NCI-H1694 treated with DMSO at 0.1 percent for 48 hours (cell line): ENCODE results near the gene CYTIP.
"Not testable (repeated sequence)": the region's sequence is repeated elsewhere in the genome, so short reads cannot be mapped to it uniquely, and the experiment has no call there.

ENCODE experiments used
- DNase-seq: peaks from one replicate; lab custom pipeline; 2025; lab: John Stamatoyannopoulos, UW

The CYTIP gene

DNA sequence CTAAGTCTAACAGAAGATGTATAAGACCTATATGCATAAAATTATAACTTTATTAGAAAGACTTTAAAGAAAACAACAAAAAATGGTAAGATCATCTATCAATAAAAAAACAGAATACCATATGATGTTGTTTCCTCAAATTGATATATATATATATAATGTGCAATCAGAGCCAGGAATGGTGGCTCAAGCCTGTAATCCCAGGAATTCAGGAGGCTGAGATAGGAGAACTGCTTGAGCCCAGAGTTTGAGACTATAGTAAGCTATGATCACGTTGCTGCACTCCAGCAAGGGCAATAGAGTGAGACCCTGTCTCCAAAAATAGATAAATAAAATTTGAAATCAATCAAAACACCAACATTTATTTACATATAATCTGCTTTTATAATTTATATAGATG lies 19.5 kb downstream of the CYTIP start:
- DNase-seq: no peak

- no peak for DNase-seq
Measured at GRCh38 chr2:157421964-157422363, 21.9 kb downstream of the CYTIP start.

DNA sequence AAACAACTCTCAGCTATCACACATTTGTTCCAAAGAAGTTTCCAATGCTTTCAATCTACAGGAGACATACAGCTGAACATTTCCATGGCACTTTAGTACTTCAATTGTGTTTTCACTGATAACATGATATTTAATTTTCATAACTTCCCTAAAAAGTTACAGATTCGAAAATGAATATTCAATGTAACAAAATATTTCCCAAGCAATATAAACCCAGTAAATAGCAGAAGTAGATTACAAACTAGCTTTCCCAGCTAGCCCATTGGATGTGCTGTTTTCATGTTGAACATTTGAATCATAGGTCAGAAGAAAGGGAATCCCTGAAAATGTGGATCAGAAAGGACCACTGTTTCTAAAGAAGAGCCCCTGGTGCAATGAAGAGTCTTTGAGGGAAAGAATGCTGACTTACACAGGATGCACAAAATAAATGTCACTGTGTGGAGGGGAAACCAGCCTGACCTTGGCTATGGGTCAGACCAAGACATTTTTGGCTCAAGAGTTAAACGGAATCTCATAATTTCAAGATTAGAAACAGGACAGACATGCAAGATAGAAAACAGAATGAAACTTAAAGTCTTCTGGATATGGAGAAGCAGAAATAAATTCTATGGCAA lies 22.5 kb downstream of the CYTIP start:
- no peak for DNase-seq

DNA sequence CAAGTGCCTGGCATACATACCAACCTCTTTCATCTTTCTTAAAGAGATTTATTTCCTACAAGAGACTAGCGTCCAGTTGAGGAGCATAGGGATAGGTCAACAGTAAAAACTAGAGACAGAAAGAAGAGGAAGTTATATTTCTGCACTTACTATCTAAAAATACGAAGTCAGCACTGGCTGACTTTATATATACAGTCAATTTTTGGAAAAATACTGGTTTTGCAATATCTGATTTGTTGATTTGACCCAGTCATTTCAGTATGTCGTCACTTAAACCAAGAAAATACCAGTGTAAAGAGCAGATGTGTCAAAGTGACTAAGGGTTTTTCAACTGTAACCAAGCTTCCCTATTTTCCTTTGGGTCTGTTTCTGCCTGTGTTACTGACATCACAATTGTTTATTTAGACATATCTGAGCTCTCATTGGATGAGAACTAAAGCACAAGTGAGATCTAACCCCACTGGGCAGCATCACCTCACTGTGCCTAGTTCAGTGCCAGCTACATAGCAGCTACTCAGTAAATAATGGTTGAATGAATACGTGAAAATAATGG lies 23.0 kb downstream of the CYTIP start:
- no peak for DNase-seq

DNA sequence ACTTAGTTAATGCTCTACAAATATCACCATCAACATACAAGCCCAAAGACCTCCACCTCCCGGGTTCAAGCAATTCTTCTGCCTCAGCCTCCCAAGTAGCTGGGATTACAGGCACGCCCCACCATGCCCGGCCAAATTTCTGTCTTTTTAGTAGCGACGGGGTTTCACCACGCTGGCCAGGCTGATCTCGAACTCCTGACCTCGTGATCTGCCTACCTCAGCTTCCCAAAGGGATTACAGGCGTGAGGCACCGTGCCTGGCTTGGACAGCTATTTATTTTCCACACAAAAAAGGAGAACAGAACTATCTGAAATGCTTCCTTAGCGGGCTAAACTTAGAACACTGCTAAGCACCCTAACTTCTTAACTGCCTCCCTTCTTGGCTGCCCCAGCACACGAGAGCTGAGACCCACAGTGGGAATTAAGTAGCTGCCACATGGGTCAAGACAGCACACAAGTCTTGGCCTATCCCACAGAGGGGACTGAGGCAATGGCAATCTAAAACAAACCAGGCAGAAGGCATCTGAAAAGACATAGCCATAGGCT lies 24.8 kb downstream of the CYTIP start:
- DNase-seq: no peak

DNA sequence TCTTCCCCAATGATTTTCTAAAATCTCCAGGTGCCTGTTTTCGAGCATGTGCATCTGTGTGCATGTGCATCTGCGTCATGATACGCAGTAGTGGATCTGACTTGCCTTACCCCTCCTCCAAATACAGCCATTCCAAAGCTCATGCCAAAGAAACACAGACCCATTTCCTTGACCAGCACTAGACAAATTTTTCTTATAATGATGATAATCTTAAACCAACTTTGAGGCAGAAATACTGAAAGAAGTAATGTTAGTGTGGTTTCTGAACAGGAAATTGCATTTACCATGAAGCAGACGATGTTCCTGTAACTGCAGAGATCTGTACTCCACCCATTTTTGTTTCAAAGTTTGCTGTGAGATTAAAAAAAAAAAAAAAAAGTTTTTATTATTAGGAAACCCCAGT lies 25.6 kb downstream of the CYTIP start:
- no peak for DNase-seq

GRCh38 chr2:157415591-157416101 lies 28.2 kb downstream of the CYTIP start:
- DNase-seq: no peak

- DNase-seq: no peak
Measured at GRCh38 chr2:157414050-157414449, 29.8 kb downstream of the CYTIP start.

- DNase-seq: no peak
Measured at GRCh38 chr2:157413326-157414035, 30.4 kb downstream of the CYTIP start.

GRCh38 chr2:157411624-157412336 lies 32.1 kb downstream of the CYTIP start:
- DNase-seq: no peak

- DNase-seq: not testable (repeated sequence)
Measured at GRCh38 chr2:157405398-157405797, 38.5 kb downstream of the CYTIP start.

GRCh38 chr2:157404363-157404762 lies 39.5 kb downstream of the CYTIP start:
- DNase-seq: no peak

GRCh38 chr2:157402801-157403485 lies 40.9 kb downstream of the CYTIP start:
- not testable (repeated sequence) for DNase-seq

DNA sequence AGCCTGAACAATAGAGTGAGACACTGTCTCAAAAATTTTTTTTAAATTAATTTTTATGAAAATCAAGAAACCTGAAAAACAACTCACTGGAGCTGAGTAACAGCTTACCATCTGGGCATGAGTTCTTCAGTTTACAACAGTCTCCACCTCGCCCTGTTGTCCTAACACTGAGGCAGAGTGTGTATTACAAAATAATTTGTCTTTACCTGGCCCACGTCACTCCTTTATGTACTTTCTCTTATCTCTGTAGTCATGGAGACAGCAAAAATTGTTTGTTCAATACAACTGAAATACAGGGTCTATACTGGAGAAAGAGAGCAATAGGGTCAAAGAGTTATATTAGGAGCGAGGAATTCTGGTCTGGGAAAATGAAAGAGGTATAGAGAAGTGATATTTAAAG lies 48.1 kb downstream of the CYTIP start:
- DNase-seq: no peak

GRCh38 chr2:157394928-157395327 lies 49.0 kb downstream of the CYTIP start:
- DNase-seq: no peak

GRCh38 chr2:157393348-157393747 lies 50.5 kb downstream of the CYTIP start:
- no peak for DNase-seq

- no peak for DNase-seq
Measured at GRCh38 chr2:157388827-157389226, 55.1 kb downstream of the CYTIP start.

DNA sequence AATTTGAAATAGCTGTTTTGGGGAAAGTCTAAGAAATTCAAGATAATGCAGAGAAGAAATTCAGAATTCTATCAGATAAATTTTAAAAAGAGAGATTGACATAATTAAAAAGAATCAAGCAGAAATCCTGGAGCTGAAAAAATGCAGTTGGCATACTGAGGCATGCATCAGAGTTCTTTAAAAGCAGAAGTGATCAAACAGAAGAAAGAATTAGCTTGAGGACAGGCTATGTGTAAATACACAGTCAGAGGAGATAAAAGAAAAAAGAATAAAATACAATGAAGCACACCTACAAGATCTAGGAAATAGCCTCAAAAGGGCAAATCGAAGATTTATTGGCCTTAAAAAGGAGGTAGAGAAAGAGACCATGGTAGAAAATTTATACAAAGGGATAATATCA lies 57.1 kb downstream of the CYTIP start:
- no peak for DNase-seq

GRCh38 chr2:157386247-157386646 lies 57.6 kb downstream of the CYTIP start:
- no peak for DNase-seq

GRCh38 chr2:157377861-157378260 lies 66.0 kb downstream of the CYTIP start:
- no peak for DNase-seq

DNA sequence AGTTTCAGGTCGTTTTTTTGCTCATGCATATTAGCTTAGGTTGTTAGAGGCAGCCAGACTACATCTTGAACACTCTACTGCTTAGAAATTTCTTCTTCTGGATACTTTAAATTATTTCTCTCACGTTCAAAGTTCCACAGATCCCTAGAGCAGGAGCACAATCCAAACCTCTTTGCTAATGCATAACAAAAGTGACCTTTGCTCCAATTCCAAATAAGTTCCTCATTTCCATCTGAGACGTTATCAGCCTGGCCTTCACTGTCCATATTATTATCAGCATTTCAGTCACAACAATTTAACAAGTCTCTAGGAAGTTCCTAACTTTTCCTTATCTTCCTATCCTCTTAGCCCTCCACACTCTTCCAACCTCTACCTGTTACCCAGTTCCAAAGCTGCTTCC lies 67.8 kb downstream of the CYTIP start:
- DNase-seq: no peak

GRCh38 chr2:157375384-157375783 lies 68.5 kb downstream of the CYTIP start:
- no peak for DNase-seq
